GM12878 (cell line): Measurements from ENCODE around the gene TNRC6B.

Source experiments
- EP300 ChIP-seq, 2 experiments: fragments of 150-350 bp in 1 of 2; IDR thresholded peaks; 2 replicates each; pipeline ENCODE4 v1.6.1; 2011 to 2012; ENCODE audit warnings: low read depth in 2 of 2, low read length in 2 of 2, borderline replicate concordance in 1 of 2, improper control_type of control experiment in 1 of 2, inconsistent platforms in 1 of 2; ENCODE audit not compliant: control insufficient read depth in 1 of 2
- HDAC6 ChIP-seq: fragments of 200-600 bp; sonication (generic); IDR thresholded peaks from one replicate; pipeline ENCODE4 v1.8.0; 2017; ENCODE audit warnings: antibody characterized with exemption; ENCODE audit not compliant: unreplicated experiment
- MYC ChIP-seq: IDR thresholded peaks from 2 replicates; pipeline ENCODE4 v1.6.1; 2011; ENCODE audit warnings: mild to moderate bottlenecking, low read length, moderate library complexity, inconsistent platforms; ENCODE audit not compliant: insufficient read depth, insufficient replicate concordance, insufficient read length, severe bottlenecking
- TAF1 ChIP-seq: IDR thresholded peaks from 2 replicates; pipeline ENCODE4 v1.6.1; 2011; ENCODE audit warnings: mild to moderate bottlenecking, low read depth, low read length, borderline replicate concordance
- ZNF24 ChIP-seq: fragments of 450-650 bp; IDR thresholded peaks from 2 replicates; pipeline ENCODE4 v1.6.1; 2017; ENCODE audit warnings: antibody characterized with exemption, mild to moderate bottlenecking
- TF ChIP-seq, protein P1 (sequence below): IDR thresholded peaks from 2 replicates; pipeline ENCODE4 v1.6.1; 2012; ENCODE audit warnings: low read depth, low read length, improper control_type of control experiment
- TF ChIP-seq, protein P2 (sequence below), 3 experiments: IDR thresholded peaks in 2 of 3; conservative IDR thresholded peaks in 1 of 3; 2 replicates each; pipeline ENCODE4 v1.5.1; 2011; ENCODE audit warnings: low read depth in 3 of 3, low read length in 3 of 3, mild to moderate bottlenecking in 3 of 3, control low read depth in 2 of 3, moderate library complexity in 2 of 3, inconsistent platforms in 1 of 3, mixed read lengths in 1 of 3; ENCODE audit not compliant: control insufficient read depth in 2 of 3, insufficient read depth in 1 of 3; ENCODE audit errors: extremely low read depth in 1 of 3

DNA sequence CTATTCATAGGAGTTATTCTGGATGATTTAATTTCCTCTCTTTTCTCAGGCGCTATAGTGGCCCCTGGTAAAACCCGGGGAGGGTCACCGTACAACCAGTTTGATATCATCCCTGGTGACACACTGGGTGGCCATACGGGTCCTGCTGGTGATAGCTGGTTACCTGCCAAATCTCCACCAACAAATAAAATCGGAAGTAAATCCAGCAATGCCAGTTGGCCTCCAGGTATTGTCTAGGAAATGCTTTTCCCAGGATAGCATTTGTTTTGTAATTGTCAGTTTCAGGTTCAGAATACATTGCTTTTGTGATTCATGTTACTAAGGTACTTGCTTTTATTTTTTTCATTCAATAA is 133.0 kb downstream of the TNRC6B start:
- TF ChIP-seq, protein P1, sequence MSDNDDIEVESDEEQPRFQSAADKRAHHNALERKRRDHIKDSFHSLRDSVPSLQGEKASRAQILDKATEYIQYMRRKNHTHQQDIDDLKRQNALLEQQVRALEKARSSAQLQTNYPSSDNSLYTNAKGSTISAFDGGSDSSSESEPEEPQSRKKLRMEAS, result no peak
- TF ChIP-seq, protein P2, sequence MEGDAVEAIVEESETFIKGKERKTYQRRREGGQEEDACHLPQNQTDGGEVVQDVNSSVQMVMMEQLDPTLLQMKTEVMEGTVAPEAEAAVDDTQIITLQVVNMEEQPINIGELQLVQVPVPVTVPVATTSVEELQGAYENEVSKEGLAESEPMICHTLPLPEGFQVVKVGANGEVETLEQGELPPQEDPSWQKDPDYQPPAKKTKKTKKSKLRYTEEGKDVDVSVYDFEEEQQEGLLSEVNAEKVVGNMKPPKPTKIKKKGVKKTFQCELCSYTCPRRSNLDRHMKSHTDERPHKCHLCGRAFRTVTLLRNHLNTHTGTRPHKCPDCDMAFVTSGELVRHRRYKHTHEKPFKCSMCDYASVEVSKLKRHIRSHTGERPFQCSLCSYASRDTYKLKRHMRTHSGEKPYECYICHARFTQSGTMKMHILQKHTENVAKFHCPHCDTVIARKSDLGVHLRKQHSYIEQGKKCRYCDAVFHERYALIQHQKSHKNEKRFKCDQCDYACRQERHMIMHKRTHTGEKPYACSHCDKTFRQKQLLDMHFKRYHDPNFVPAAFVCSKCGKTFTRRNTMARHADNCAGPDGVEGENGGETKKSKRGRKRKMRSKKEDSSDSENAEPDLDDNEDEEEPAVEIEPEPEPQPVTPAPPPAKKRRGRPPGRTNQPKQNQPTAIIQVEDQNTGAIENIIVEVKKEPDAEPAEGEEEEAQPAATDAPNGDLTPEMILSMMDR (IDR thresholded peaks at IDR 0.05 in 2 of 3, conservative IDR thresholded peaks at IDR 0.05 in 1 of 3; ENCODE audit: control insufficient read depth in 2 of 3, extremely low read depth in 1 of 3, insufficient read depth in 1 of 3, low read depth in 3 of 3, low read length in 3 of 3), result no peak
- TF ChIP-seq TAF1 (no peak), EP300 (IDR thresholded peaks at IDR 0.05; ENCODE audit: borderline replicate concordance in 1 of 2, control insufficient read depth in 1 of 2, low read depth in 2 of 2, low read length in 2 of 2) (no peak), ZNF24 (no peak), MYC (no peak), HDAC6 (no peak)
